K562 (cell line): ENCODE measurements around the gene MEGF11. TPM values are rescaled to one million over a fixed set of nuclear protein-coding genes. Genes with fewer than 3 reads are reported as not detected.
A peak's percentile ranks its signal among the peaks of the same experiment; 100 is the strongest.

Source experiments
- ATAC-seq: fragments of 200-7000 bp; cut with Tn5 transposase; 3 replicates; pipeline ENCODE4 v1.9.1; 2020; ENCODE audit warnings: moderate library complexity
- BruUV-seq: library from RNA; stranded (reverse); fragments of 400-500 nt; replicated peaks from 2 replicates; lab custom pipeline; 2021; lab: Mats Ljungman, UMichigan
- CTCF ChIA-PET: fragments of 300-600 bp; formaldehyde crosslinking; extraction: SDS; loops from one replicate; lab custom pipeline; 2021; ENCODE audit warnings: low intra/inter-chr PET ratio; lab: Yijun Ruan, JAX
- POLR2A ChIA-PET: fragments of 300-600, 350-650 bp; sonication (Branson Sonifier 250); formaldehyde crosslinking; extraction: SDS; loops from one replicate; lab custom pipeline; 2021; ENCODE audit warnings: antibody characterized with exemption, inconsistent platforms; lab: Yijun Ruan, JAX
- DNase-seq, 4 experiments: peaks; one replicate each; pipeline versions ENCODE4 v3.0.0 to v3.0.0-alpha.2; 2011 to 2018; ENCODE audit warnings: low spot score in 3 of 4, mixed read lengths in 3 of 4; ENCODE audit errors: extremely low read depth in 1 of 4
- FAIRE-seq: peaks from 2 replicates; lab custom pipeline; 2011; peaks lifted over from hg19 to GRCh38; lab: Jason Lieb, UNC
- H2AFZ ChIP-seq: 2 replicates; pipeline ENCODE4 v1.6.0; 2011; ENCODE audit warnings: low read depth, low read length, control low read depth, inconsistent platforms
- H3K27ac ChIP-seq: fragments of 200-600 bp; 3 replicates; pipeline ENCODE4 v1.8.0; 2011; ENCODE audit warnings: low read depth, mild to moderate bottlenecking, control low read depth, inconsistent platforms, low read length, moderate library complexity, mixed read lengths; ENCODE audit errors: extremely low read depth
- H3K27me3 ChIP-seq, 2 experiments: fragments of 300-600 bp in 1 of 2; 2 replicates in 1 of 2; 3 replicates in 1 of 2; pipeline versions ENCODE4 v1.6.0 to v1.8.0; 2011; ENCODE audit warnings: inconsistent platforms in 2 of 2, low read length in 2 of 2, mild to moderate bottlenecking in 1 of 2, mixed read lengths in 1 of 2, moderate library complexity in 1 of 2; ENCODE audit not compliant: control insufficient read depth in 2 of 2, insufficient read depth in 2 of 2
- H3K36me3 ChIP-seq: fragments of 300-600 bp; 3 replicates; pipeline ENCODE4 v1.8.0; 2011; ENCODE audit warnings: mild to moderate bottlenecking, low read length, inconsistent platforms; ENCODE audit not compliant: control insufficient read depth, insufficient read depth
- H3K4me1 ChIP-seq, 2 experiments: fragments of 200-600 bp in 1 of 2; replicated peaks in 1 of 2; 2 replicates in 1 of 2; 3 replicates in 1 of 2; pipeline versions ENCODE4 v1.5.1 to v1.8.0; 2011; ENCODE audit warnings: inconsistent platforms in 2 of 2, low read length in 2 of 2, mild to moderate bottlenecking in 1 of 2, mixed read lengths in 1 of 2, moderate library complexity in 1 of 2; ENCODE audit not compliant: control insufficient read depth in 2 of 2, insufficient read depth in 2 of 2
- H3K4me2 ChIP-seq: 2 replicates; pipeline ENCODE4 v1.6.1; 2011; ENCODE audit warnings: low read length, control low read depth, inconsistent platforms, mixed read lengths; ENCODE audit not compliant: insufficient read depth
- H3K4me3 ChIP-seq: fragments of 200-600 bp; sonication (generic), shearing (Covaris generic); 2 replicates; pipeline ENCODE4 v1.5.1; 2016; ENCODE audit warnings: control low read depth, inconsistent platforms
- H3K79me2 ChIP-seq: fragments of 200-600 bp; 3 replicates; pipeline ENCODE4 v1.8.0; 2011; ENCODE audit warnings: low read length, inconsistent platforms; ENCODE audit not compliant: control insufficient read depth, insufficient read depth
- H3K9ac ChIP-seq, 2 experiments: 2 replicates each; pipeline versions ENCODE4 v1.6.0 to v1.6.1; 2011; ENCODE audit warnings: low read depth in 2 of 2, low read length in 2 of 2, control low read depth in 1 of 2, inconsistent platforms in 1 of 2, mild to moderate bottlenecking in 1 of 2, mixed read lengths in 1 of 2; ENCODE audit not compliant: insufficient read depth in 1 of 2
- H3K9me1 ChIP-seq: one replicate; pipeline ENCODE4 v1.6.0; 2011; ENCODE audit warnings: inconsistent platforms, mild to moderate bottlenecking, low read length, moderate library complexity; ENCODE audit not compliant: control insufficient read depth, insufficient read depth
- H3K9me3 ChIP-seq: replicated peaks from 2 replicates; pipeline ENCODE4 v1.5.1; 2011; ENCODE audit warnings: low read depth, low read length, inconsistent platforms; ENCODE audit not compliant: control insufficient read depth, insufficient read depth
- H4K20me1 ChIP-seq: replicated peaks from 2 replicates; pipeline ENCODE4 v1.6.1; 2011; ENCODE audit warnings: low read length, inconsistent platforms, mixed read lengths; ENCODE audit not compliant: control insufficient read depth, insufficient read depth
- CREB3L1 ChIP-seq: fragments of 450-650 bp; IDR thresholded peaks from 2 replicates; pipeline ENCODE4 v1.6.1; 2014; ENCODE audit warnings: low read depth, mild to moderate bottlenecking, moderate library complexity, borderline replicate concordance
- CXXC5 ChIP-seq: fragments of 250-450 bp; sonication (Bioruptor Pico); IDR thresholded peaks from 2 replicates; pipeline ENCODE4 v1.8.0; 2022; ENCODE audit warnings: inconsistent platforms, mild to moderate bottlenecking, moderate library complexity
- GABPA ChIP-seq: fragments of 200-800 bp; sonication (Bioruptor generic); conservative IDR thresholded peaks from 2 replicates; pipeline ENCODE4 v1.6.1; 2016; ENCODE audit warnings: low read depth, missing genetic modification characterization, missing compliant biosample characterization
- MEF2D ChIP-seq: conservative IDR thresholded peaks from 2 replicates; pipeline ENCODE4 v1.6.1; 2016; ENCODE audit warnings: low read depth, missing genetic modification characterization, missing compliant biosample characterization
- NONO ChIP-seq, 2 experiments: fragments of 200-400 bp in 1 of 2; fragments of 450-650 bp in 1 of 2; formaldehyde crosslinking in 1 of 2; IDR thresholded peaks; 2 replicates each; pipeline ENCODE4 v1.6.1; 2017; ENCODE audit warnings: low read depth in 2 of 2, mild to moderate bottlenecking in 2 of 2, moderate library complexity in 2 of 2, low read length in 1 of 2
- POLR2A ChIP-seq: fragments of 450-650 bp; conservative IDR thresholded peaks from 2 replicates; pipeline ENCODE4 v1.6.1; 2016
- RBM34 ChIP-seq: fragments of 200-400 bp; formaldehyde crosslinking; IDR thresholded peaks from 2 replicates; pipeline ENCODE4 v1.6.1; 2018; ENCODE audit warnings: low read length, borderline replicate concordance; ENCODE audit not compliant: insufficient read depth
- SIN3A ChIP-seq, 2 experiments: fragments of 150-350 bp in 1 of 2; IDR thresholded peaks; 2 replicates each; pipeline ENCODE4 v1.6.1; 2011 to 2016; ENCODE audit warnings: borderline replicate concordance in 2 of 2, low read depth in 2 of 2, low read length in 2 of 2, mild to moderate bottlenecking in 2 of 2, moderate library complexity in 2 of 2; ENCODE audit not compliant: control insufficient read depth in 1 of 2
- TBP ChIP-seq: optimal IDR thresholded peaks from 2 replicates; pipeline ENCODE3; 2011; ENCODE audit warnings: low read depth, low read length, improper control_type of control experiment
- THAP12 ChIP-seq: fragments of 250-450 bp; sonication (Bioruptor Pico); IDR thresholded peaks from 2 replicates; pipeline ENCODE4 v1.9.0; 2021; ENCODE audit warnings: mild to moderate bottlenecking, inconsistent platforms
- UBTF ChIP-seq, 2 experiments: IDR thresholded peaks; 2 replicates each; pipeline ENCODE4 v1.6.1; 2012; ENCODE audit warnings: improper control_type of control experiment in 2 of 2, low read depth in 2 of 2, low read length in 2 of 2, borderline replicate concordance in 1 of 2
- ZNF511 ChIP-seq: sonication (generic); formaldehyde crosslinking; IDR thresholded peaks from 2 replicates; pipeline ENCODE4 v1.8.0; 2022; ENCODE audit warnings: mild to moderate bottlenecking, missing genetic modification reagents
- ZNF695 ChIP-seq: fragments of 450-650 bp; formaldehyde crosslinking; IDR thresholded peaks from 2 replicates; pipeline ENCODE4 v1.4.0; 2020; ENCODE audit warnings: mild to moderate bottlenecking, moderate library complexity
- WGBS: fragments of 100-300 bp; shearing (Covaris generic); methylation state at CpG from one replicate; pipeline ENCODE4 v1.1.6; 2016; ENCODE audit warnings: low coverage, mixed read lengths; ENCODE audit not compliant: insufficient coverage; ENCODE audit errors: missing lambda C conversion rate; 5-methylcytosine and 5-hydroxymethylcytosine counted together
- in situ Hi-C: fragments of 300-500 bp; cut with MboI; formaldehyde crosslinking; loops from 4 replicates; pipeline ENCODE4 v1.15.0; 2018; ENCODE audit warnings: inconsistent platforms, mixed read lengths
- intact Hi-C: fragments of 100-400 bp; cut with micrococcal nuclease; formaldehyde crosslinking; loops from 2 replicates; pipeline ENCODE4 v1.14.2; 2022
- polyA plus RNA-seq, 8 experiments: library from polyadenylated mRNA; depleted of rRNA in 4 of 8; stranded (reverse) in 5 of 8; unstranded in 3 of 8; fragments of >200 nt; fragmentation: Nextera tagmentation in 2 of 8; fragmentation: Illumina TruSeq in 1 of 8; extraction: Ambion mirVana in 2 of 8; extraction: Trizol in 1 of 8; gene quantifications; 2 replicates each; pipeline versions ENCODE4 v1.2.1 to v1.2.3, GENCODE V29; 2011 to 2014; ENCODE audit warnings: inconsistent platforms in 1 of 8, missing spikeins in 1 of 8
- total RNA-seq, 7 experiments: library from RNA; depleted of rRNA in 6 of 7; stranded (reverse); fragments of >200 nt in 6 of 7; fragmentation: Illumina TruSeq in 2 of 7; extraction: Trizol in 2 of 7; gene quantifications; 2 replicates each; pipeline versions ENCODE4 v1.2.1 to v1.2.3, GENCODE V29; 2011 to 2021; ENCODE audit warnings: low replicate concordance in 1 of 7

Gene MEGF11
- total and polyA plus RNA-seq, 9 of the 15 experiments (the other 6 are each of a cell fraction or from before 2014, with no cell fraction given): 0.06 to 0.23 (median 0.20) TPM; not detected in 6

GRCh38 chr15:66293419-66294156, 40.0 kb upstream of the MEGF11 start, which contains the start of gene DIS3L:
Gene DIS3L (plus strand): TSS chr15:66293568. CDS start chr15:66293597, 29 bp downstream.
- Histone ChIP-seq H2AFZ (peak within 1 kb of the TSS; percentile 91), H3K9me3 (no peaks in the 10 kb centered on the region), H3K27me3 (no peaks in the 10 kb centered on the region), H3K9me1 (no peaks in the 10 kb centered on the region), H3K79me2 (peaks cover 22% of the 10 kb centered on the region), H3K36me3 (peaks cover 19% of the 10 kb centered on the region), H3K9ac (peak within 1 kb of the TSS; percentile 85 to 97), H3K4me3 (peak within 1 kb of the TSS; percentile 45), H4K20me1 (no peaks in the 10 kb centered on the region), H3K27ac (peak within 1 kb of the TSS; percentile 82), H3K4me2 (peak within 1 kb of the TSS; percentile 96), H3K4me1 (peaks cover 17 to 20% of the 10 kb centered on the region in 2 experiments)
- POLR2A ChIA-PET: interaction anchor here (0.6 to 1.3 kb wide), 5 partner anchors 49 to 229 kb away, joined by 3 to 4 read pairs (median 3); no protein-coding TSS in a partner anchor
- DNase-seq (peak; percentile 71 to 90 (median 86)), ATAC-seq (peak; percentile 90), FAIRE-seq (no peak)
- intact Hi-C loops: loop anchor here (5.0 kb wide), 1 partner anchor 204 kb away; the partner anchor contains the start of gene SNAPC5
- in situ Hi-C loops: no loop called here
- WGBS: under 1% methylated on average over 52 of the region's 92 CpGs
- CTCF ChIA-PET: no interaction called here
- BruUV-seq: no TSS peak
- TF ChIP-seq TBP (peak; percentile 57), CXXC5 (CRISPR knock-in tag) (peak; percentile 87), ZNF511 (CRISPR knock-in tag) (peak; percentile 24; the same call in 1 of the 2 replicates), SIN3A (IDR thresholded peaks at IDR 0.05; ENCODE audit: borderline replicate concordance in 2 of 2, control insufficient read depth in 1 of 2, low read depth in 2 of 2, low read length in 2 of 2) (peak; percentile 5 to 62; a peak in 1 of 4 replicates), GABPA (tag) (0 out of 2 replicates have a peak, but pooled peaks have one; percentile 21), CREB3L1 (0 out of 2 replicates have a peak, but pooled peaks have one; percentile 15), THAP12 (CRISPR knock-in tag) (peak; percentile 20; the same call in 1 of the 2 replicates), ZNF695 (CRISPR knock-in tag) (no peak), POLR2A (peak; percentile 23), RBM34 (no peak), NONO (IDR thresholded peaks at IDR 0.05; ENCODE audit: low read depth in 2 of 2, low read length in 1 of 2) (peak; percentile 29 to 52), UBTF (IDR thresholded peaks at IDR 0.05; ENCODE audit: borderline replicate concordance in 1 of 2, low read depth in 2 of 2, low read length in 2 of 2) (peak; percentile 95 to 96), MEF2D (tag) (no peak)
